Panc1 (cell line): ENCODE measurements around the gene PELI2. TPM values are rescaled to one million over a fixed set of nuclear protein-coding genes. Genes with fewer than 3 reads are reported as not detected.

Experiments used
- ATAC-seq: fragments of 200-7000 bp; cut with Tn5 transposase; 2 replicates; pipeline ENCODE4 v1.9.1; 2020; ENCODE audit warnings: mild to moderate bottlenecking, moderate library complexity
- BruUV-seq: library from RNA; stranded (reverse); fragments of 400-500 nt; replicated peaks from 2 replicates; lab custom pipeline; 2021; lab: Mats Ljungman, UMichigan
- CTCF ChIA-PET: fragments of 300-600 bp; sonication (Branson Sonifier 250); formaldehyde crosslinking; loops from one replicate; lab custom pipeline; 2022; ENCODE audit warnings: antibody characterized with exemption; lab: Charles Lee
- POLR2A ChIA-PET: fragments of 300-600 bp; sonication (Branson Sonifier 250); formaldehyde crosslinking; loops from one replicate; lab custom pipeline; 2022; ENCODE audit warnings: antibody characterized with exemption; lab: Charles Lee
- DNase-seq: peaks from one replicate; pipeline ENCODE4 v3.0.0-alpha.2; 2010; ENCODE audit warnings: low read depth, low spot score
- H3K27ac ChIP-seq: 2 replicates; pipeline ENCODE4 v1.5.1; 2011; ENCODE audit warnings: mild to moderate bottlenecking, low read length, inconsistent platforms
- H3K27me3 ChIP-seq: fragments of 200-500 bp; sonication (Bioruptor generic); 2 replicates; pipeline ENCODE4 v1.6.0; 2014; ENCODE audit warnings: low read length, inconsistent platforms; ENCODE audit not compliant: control insufficient read depth, insufficient read depth
- H3K36me3 ChIP-seq: fragments of 200-500 bp; sonication (Bioruptor generic); 2 replicates; pipeline ENCODE4 v1.5.1; 2014; ENCODE audit warnings: inconsistent platforms, mild to moderate bottlenecking, low read length, moderate library complexity; ENCODE audit not compliant: control insufficient read depth, insufficient read depth
- H3K4me1 ChIP-seq: 2 replicates; pipeline ENCODE4 v1.5.1; 2011; ENCODE audit warnings: inconsistent platforms, mild to moderate bottlenecking, low read length, moderate library complexity; ENCODE audit not compliant: control insufficient read depth, insufficient read depth
- H3K4me3 ChIP-seq, 2 experiments: 2 replicates each; pipeline ENCODE4 v1.5.1; 2011 to 2012; ENCODE audit warnings: low read depth in 2 of 2, low read length in 2 of 2, mild to moderate bottlenecking in 2 of 2, inconsistent platforms in 1 of 2, moderate library complexity in 1 of 2
- H3K9me3 ChIP-seq: fragments of 200-500 bp; sonication (Bioruptor generic); 2 replicates; pipeline ENCODE4 v1.5.1; 2014; ENCODE audit warnings: low read depth, mild to moderate bottlenecking, inconsistent platforms, low read length, moderate library complexity; ENCODE audit not compliant: control insufficient read depth, insufficient read depth
- CTCF ChIP-seq: fragments of 450-650 bp; IDR thresholded peaks from 2 replicates; pipeline ENCODE4 v1.5.1; 2017; ENCODE audit warnings: mild to moderate bottlenecking
- POLR2AphosphoS5 ChIP-seq: IDR thresholded peaks from 2 replicates; pipeline ENCODE4 v1.6.1; 2012; ENCODE audit warnings: mild to moderate bottlenecking, low read depth, low read length, moderate library complexity
- REST ChIP-seq, 2 experiments: IDR thresholded peaks; 2 replicates each; pipeline ENCODE4 v1.6.1; 2011 to 2012; ENCODE audit warnings: low read depth in 2 of 2, control low read depth in 1 of 2, low read length in 1 of 2, mild to moderate bottlenecking in 1 of 2, moderate library complexity in 1 of 2; ENCODE audit not compliant: insufficient read depth in 1 of 2
- SIN3A ChIP-seq: IDR thresholded peaks from 2 replicates; pipeline ENCODE4 v1.6.1; 2012; ENCODE audit warnings: low read depth, mild to moderate bottlenecking, low read length, moderate library complexity, borderline replicate concordance; ENCODE audit not compliant: insufficient read depth
- TCF7L2 ChIP-seq: IDR thresholded peaks from 2 replicates; pipeline ENCODE4 v1.6.1; 2011; ENCODE audit warnings: mild to moderate bottlenecking, low read depth, low read length, inconsistent platforms
- in situ Hi-C: cut with HindIII; loops from 2 replicates; pipeline ENCODE4 v1.10.0; 2016; ENCODE audit warnings: low sequenced_read_pairs, low pct_unique_long_range_greater_than_20kb
- intact Hi-C: fragments of 100-400 bp; cut with micrococcal nuclease; formaldehyde crosslinking; loops from one replicate; pipeline ENCODE4 v1.10.0; 2022; ENCODE audit not compliant: unreplicated experiment
- total RNA-seq: library from RNA; stranded (reverse); gene quantifications from one replicate; pipeline ENCODE4 v1.2.1, GENCODE V29; 2021; ENCODE audit not compliant: unreplicated experiment

PELI2 gene
- total RNA-seq, 1 experiment from 2014 or later = 0.28 TPM

- Histone ChIP-seq H3K9me3 (no peaks in the 10 kb centered on the region), H3K4me3 (no peak overlapping the region), H3K4me1 (no peaks in the 10 kb centered on the region), H3K36me3 (no peaks in the 10 kb centered on the region), H3K27me3 (no peaks in the 10 kb centered on the region), H3K27ac (no peak overlapping the region)
- in situ Hi-C loops = no loop called here
- BruUV-seq = no TSS peak
- ChIA-PET POLR2A (no interaction called here), CTCF (no interaction called here)
- DNase-seq (no peak), ATAC-seq (no peak)
- intact Hi-C loops = no loop called here
- TF ChIP-seq REST (IDR thresholded peaks at IDR 0.05; ENCODE audit: insufficient read depth in 1 of 2, low read depth in 2 of 2, low read length in 1 of 2) (no peak), POLR2AphosphoS5 (no peak), CTCF (no peak), SIN3A (no peak), TCF7L2 (no peak)
Measured at GRCh38 chr14:56187736-56188135, 69.5 kb downstream of the PELI2 start.

GRCh38 chr14:56189307-56189706 is 71.1 kb downstream of the PELI2 start:
- intact Hi-C loops = no loop called here
- DNase-seq (peak; percentile 8), ATAC-seq (no peak)
- Histone ChIP-seq H3K27ac (no peak overlapping the region), H3K36me3 (no peaks in the 10 kb centered on the region), H3K9me3 (no peaks in the 10 kb centered on the region), H3K27me3 (no peaks in the 10 kb centered on the region), H3K4me3 (no peak overlapping the region), H3K4me1 (no peaks in the 10 kb centered on the region)
- no TSS peak for BruUV-seq
- CTCF ChIA-PET = no interaction called here
- no peak for TF ChIP-seq SIN3A
- TF ChIP-seq REST (IDR thresholded peaks at IDR 0.05; ENCODE audit: insufficient read depth in 1 of 2, low read depth in 2 of 2, low read length in 1 of 2) = no peak
- TF ChIP-seq POLR2AphosphoS5 = no peak
- TF ChIP-seq TCF7L2 = no peak
- no peak for TF ChIP-seq CTCF
- in situ Hi-C loops = no loop called here
- POLR2A ChIA-PET = no interaction called here
